ENCODE measurements around the gene DZIP1L. TPM values are rescaled to one million over a fixed set of nuclear protein-coding genes. Genes with fewer than 3 reads are reported as not detected.

DZIP1L gene
- total RNA-seq, 2 experiments from 2014 or later = not detected

DNA sequence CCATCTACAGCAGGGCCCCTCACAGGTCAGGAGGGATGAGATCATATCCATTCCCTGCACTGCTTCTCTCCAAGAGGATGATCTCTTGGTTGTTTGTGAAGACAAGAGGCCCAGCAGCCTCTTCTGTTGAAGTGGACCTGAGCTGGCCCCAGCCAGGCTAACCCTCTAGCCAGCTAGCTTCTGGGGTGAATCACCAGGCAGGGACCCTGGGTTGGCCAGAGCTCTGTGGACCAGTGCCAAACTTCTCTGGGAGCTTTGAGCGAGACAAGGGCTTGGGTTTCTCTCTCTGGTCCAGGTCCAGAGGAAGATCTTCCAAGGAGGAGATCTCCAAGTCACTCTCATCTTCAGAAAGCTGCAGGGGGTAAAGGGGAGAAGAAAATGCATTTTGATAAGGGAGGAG, 52.8 kb downstream of the DZIP1L start:
- no peak overlapping the region for H3K27ac Mint-ChIP-seq
- DNase-seq = no peak
- CTCF ChIA-PET = interaction anchor here (9.5 kb wide), 1 partner anchor 55 kb away, joined by 153 read pairs; the partner anchor contains the start of gene DZIP1L

DNA sequence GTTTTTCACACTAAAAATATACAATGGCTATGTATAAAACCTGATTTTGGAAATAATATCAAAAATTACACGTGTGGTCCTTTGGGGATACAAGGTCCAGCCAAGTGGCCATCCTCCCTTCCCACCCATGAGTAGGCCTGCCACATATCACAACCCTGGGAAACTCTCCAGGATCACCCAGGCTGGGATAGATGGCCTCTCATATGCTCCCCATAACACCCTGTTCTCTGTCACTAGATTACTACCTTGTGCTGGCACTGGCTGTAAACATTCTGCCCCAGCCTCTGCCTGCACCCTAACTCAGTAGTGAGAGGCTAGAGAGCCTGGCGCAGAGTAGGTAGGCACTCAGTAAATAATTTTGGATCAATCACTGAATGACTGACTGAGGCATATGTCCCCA, 53.4 kb downstream of the DZIP1L start:
- no peaks in the 10 kb centered on the region for H3K9me3 Mint-ChIP-seq
- no peak overlapping the region for H3K27ac Mint-ChIP-seq
- DNase-seq = no peak
- no peak overlapping the region for H3K4me3 Mint-ChIP-seq
- intact Hi-C loops (cut with micrococcal nuclease) = loop anchor here (10.0 kb wide), 1 partner anchor 233 kb away; no protein-coding TSS in a partner anchor
- peaks cover 6% of the 10 kb centered on the region for H3K4me1 Mint-ChIP-seq (ENCODE audit: low read depth)
- no peaks in the 10 kb centered on the region for H3K27me3 Mint-ChIP-seq (ENCODE audit: low read depth)
- CTCF ChIA-PET = interaction anchor here (0.6 kb wide), 1 partner anchor 213 kb away, joined by 4 read pairs; no protein-coding TSS in a partner anchor
- no peaks in the 10 kb centered on the region for H3K36me3 Mint-ChIP-seq (ENCODE audit: low read depth)

More for the DNA sequence above, 52.8 kb downstream of the DZIP1L start:
- Mint-ChIP-seq H3K4me1 (ENCODE audit: low read depth) (peaks cover 6% of the 10 kb centered on the region), H3K9me3 (no peaks in the 10 kb centered on the region), H3K36me3 (ENCODE audit: low read depth) (no peaks in the 10 kb centered on the region), H3K4me3 (no peak overlapping the region), H3K27me3 (ENCODE audit: low read depth) (no peaks in the 10 kb centered on the region)
- intact Hi-C loops (cut with micrococcal nuclease) = loop anchor here (10.0 kb wide), 1 partner anchor 232 kb away; no protein-coding TSS in a partner anchor

DNA sequence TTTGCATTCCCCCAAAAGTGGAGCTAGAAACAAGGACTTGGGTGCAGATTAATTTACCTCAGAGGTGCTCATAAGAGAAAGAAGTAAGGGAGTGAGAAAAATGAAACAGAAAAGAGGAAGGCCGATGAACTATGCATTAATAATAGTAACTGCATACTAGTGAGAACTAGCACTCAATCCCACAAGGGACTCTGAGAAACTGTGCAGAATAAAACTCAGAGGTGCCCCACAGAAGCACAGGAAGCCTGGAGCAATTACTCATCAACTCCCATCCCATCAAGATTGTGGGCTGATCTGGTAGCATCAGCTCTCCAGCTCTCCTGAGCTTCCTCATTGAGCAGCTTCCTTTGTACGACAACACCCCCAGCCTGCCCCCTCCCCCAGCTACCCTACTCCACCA, 54.6 kb downstream of the DZIP1L start:
- peaks cover 2% of the 10 kb centered on the region for H3K27me3 Mint-ChIP-seq (ENCODE audit: low read depth)
- no peak for DNase-seq
- CTCF ChIA-PET = interaction anchor here (0.5 to 2.2 kb wide), 4 partner anchors 10 to 87 kb away, joined by 3 to 5 read pairs (median 4); no protein-coding TSS in a partner anchor
- H3K4me1 Mint-ChIP-seq (ENCODE audit: low read depth) = no peaks in the 10 kb centered on the region
- H3K4me3 Mint-ChIP-seq = no peak overlapping the region
- H3K36me3 Mint-ChIP-seq (ENCODE audit: low read depth) = no peaks in the 10 kb centered on the region
- no peaks in the 10 kb centered on the region for H3K9me3 Mint-ChIP-seq
- intact Hi-C loops (cut with micrococcal nuclease) = loop anchor here (10.0 kb wide), 1 partner anchor 234 kb away; no protein-coding TSS in a partner anchor
- H3K27ac Mint-ChIP-seq = no peak overlapping the region

DNA sequence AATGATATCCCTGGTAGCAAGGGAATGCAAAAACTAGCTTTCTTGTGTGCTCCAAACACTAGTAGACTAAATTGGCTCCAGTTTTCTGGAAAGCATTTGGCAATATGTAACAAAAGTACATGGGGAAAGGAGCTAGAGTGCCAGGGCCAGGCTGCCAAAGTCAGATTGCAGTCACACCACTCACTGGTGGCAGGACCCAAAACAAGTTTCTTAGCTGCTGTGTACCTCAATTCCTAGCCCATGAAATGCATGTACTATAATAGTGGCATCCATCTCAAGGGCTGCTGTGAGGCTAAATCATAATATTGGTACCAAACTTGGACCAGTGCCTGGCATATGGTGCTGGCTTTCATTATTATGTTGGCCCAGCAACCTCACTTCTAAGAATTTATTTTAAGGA, 56.1 kb downstream of the DZIP1L start:
- intact Hi-C loops (cut with micrococcal nuclease) = no loop called here
- no peaks in the 10 kb centered on the region for H3K9me3 Mint-ChIP-seq
- no peaks in the 10 kb centered on the region for H3K4me1 Mint-ChIP-seq (ENCODE audit: low read depth)
- no peak overlapping the region for H3K4me3 Mint-ChIP-seq
- no peaks in the 10 kb centered on the region for H3K36me3 Mint-ChIP-seq (ENCODE audit: low read depth)
- no peak for DNase-seq
- no peak overlapping the region for H3K27ac Mint-ChIP-seq
- peaks cover 11% of the 10 kb centered on the region for H3K27me3 Mint-ChIP-seq (ENCODE audit: low read depth)
- CTCF ChIA-PET = interaction anchor here (1.1 to 2.2 kb wide), 2 partner anchors 11 to 59 kb away, joined by 5 read pairs; no protein-coding TSS in a partner anchor

DNA sequence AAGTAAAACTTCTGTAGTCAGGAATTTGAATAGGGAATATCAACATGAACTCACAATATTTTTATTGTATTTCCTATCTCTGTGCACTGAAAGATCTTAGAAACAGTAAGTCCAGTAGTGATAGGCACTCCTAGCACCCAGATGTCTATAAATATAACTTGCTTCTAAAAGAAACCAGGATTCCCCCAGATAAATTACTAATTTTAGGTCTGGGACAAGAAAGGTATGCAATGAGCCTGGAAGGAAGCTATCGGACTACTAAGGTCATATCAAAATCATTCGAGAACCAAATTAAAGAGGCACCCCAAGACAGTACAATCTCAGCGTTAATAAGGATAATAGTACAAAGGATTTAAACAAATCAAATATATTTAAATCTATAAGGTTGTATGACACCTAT, 58.0 kb downstream of the DZIP1L start:
- peaks cover 13% of the 10 kb centered on the region for H3K27me3 Mint-ChIP-seq (ENCODE audit: low read depth)
- no peak for DNase-seq
- H3K4me1 Mint-ChIP-seq (ENCODE audit: low read depth) = no peaks in the 10 kb centered on the region
- intact Hi-C loops (cut with micrococcal nuclease) = no loop called here
- no peak overlapping the region for H3K27ac Mint-ChIP-seq
- no peak overlapping the region for H3K4me3 Mint-ChIP-seq
- CTCF ChIA-PET = interaction anchor here (0.9 kb wide), 1 partner anchor 14 kb away, joined by 4 read pairs; no protein-coding TSS in a partner anchor
- H3K9me3 Mint-ChIP-seq = no peaks in the 10 kb centered on the region
- no peaks in the 10 kb centered on the region for H3K36me3 Mint-ChIP-seq (ENCODE audit: low read depth)

DNA sequence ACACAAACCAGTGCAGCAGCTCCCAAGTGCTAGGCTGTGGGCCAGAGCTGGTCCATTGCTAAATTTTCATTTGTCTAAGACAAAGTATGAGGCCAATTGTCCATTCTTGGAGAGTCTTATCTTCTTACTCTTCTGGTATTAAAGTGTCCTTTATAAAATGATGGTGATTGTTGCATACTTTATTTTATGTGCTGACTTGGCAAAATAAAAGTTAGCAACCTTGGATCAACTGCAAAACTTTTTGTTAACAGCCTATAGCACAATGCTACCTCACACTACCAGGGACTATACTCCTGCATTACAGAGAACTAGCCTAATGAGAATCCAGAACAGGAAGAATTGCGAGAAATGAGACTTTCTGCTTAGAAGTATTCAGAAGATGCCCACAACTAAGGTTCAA, 61.4 kb downstream of the DZIP1L start:
- H3K4me1 Mint-ChIP-seq (ENCODE audit: low read depth) = no peaks in the 10 kb centered on the region
- H3K27ac Mint-ChIP-seq = no peak overlapping the region
- no peaks in the 10 kb centered on the region for H3K36me3 Mint-ChIP-seq (ENCODE audit: low read depth)
- CTCF ChIA-PET = interaction anchor here (0.6 kb wide), 1 partner anchor 35 kb away, joined by 3 read pairs; no protein-coding TSS in a partner anchor
- H3K4me3 Mint-ChIP-seq = no peak overlapping the region
- DNase-seq = no peak
- peaks cover 22% of the 10 kb centered on the region for H3K27me3 Mint-ChIP-seq (ENCODE audit: low read depth)
- no peaks in the 10 kb centered on the region for H3K9me3 Mint-ChIP-seq
- intact Hi-C loops (cut with micrococcal nuclease) = no loop called here

DNA sequence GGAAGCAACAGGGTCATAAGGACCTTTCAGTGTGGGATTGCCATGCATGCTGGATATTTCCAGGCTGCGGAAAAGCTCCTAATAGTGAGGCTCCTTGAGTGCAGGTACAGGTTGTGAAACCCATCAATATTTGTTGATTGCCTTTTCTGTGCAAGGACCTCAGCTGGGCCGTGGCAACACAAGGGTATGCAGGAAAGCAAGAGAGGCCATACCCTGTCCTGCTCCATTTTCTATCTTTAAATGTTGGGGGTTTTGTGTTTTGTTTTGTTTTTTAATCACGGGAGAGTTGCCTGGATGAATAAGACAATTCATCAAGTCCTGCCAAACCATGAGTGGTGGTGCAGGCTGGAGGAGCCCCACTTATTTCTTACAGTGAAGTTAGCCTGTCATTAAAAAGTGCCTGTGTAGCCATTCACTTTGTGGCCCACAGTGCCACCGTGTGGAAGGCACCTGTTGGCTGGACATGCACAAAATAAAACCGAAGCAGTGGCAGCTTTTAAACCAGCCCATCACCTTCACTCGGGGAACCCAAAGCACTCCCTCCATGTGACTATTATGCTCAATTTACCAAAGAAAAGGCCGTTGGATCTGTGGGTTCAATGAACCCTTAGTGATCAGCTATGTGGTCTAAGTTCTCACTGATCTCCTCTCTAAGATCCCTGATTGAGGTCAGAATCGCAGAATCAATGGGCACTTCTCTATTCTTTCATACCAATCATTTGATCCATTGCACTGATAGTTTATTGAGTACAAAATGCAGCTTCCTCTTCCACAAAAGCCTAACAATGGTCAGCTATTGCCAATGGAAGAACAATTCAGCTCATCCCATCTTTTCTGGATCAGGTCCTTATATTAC, 63.2 kb downstream of the DZIP1L start:
- intact Hi-C loops (cut with micrococcal nuclease) = loop anchor here (1.0 kb wide), 1 partner anchor 947 kb away; no protein-coding TSS in a partner anchor
- Mint-ChIP-seq H3K27ac (no peak overlapping the region), H3K4me3 (no peak overlapping the region), H3K4me1 (ENCODE audit: low read depth) (no peaks in the 10 kb centered on the region), H3K27me3 (ENCODE audit: low read depth) (peaks cover 24% of the 10 kb centered on the region), H3K36me3 (ENCODE audit: low read depth) (no peaks in the 10 kb centered on the region), H3K9me3 (no peaks in the 10 kb centered on the region)
- CTCF ChIA-PET = interaction anchor here (0.7 to 1.5 kb wide), 8 partner anchors 8 to 946 kb away, joined by 3 to 5 read pairs (median 4); no protein-coding TSS in a partner anchor
- DNase-seq = peak; percentile 48

DNA sequence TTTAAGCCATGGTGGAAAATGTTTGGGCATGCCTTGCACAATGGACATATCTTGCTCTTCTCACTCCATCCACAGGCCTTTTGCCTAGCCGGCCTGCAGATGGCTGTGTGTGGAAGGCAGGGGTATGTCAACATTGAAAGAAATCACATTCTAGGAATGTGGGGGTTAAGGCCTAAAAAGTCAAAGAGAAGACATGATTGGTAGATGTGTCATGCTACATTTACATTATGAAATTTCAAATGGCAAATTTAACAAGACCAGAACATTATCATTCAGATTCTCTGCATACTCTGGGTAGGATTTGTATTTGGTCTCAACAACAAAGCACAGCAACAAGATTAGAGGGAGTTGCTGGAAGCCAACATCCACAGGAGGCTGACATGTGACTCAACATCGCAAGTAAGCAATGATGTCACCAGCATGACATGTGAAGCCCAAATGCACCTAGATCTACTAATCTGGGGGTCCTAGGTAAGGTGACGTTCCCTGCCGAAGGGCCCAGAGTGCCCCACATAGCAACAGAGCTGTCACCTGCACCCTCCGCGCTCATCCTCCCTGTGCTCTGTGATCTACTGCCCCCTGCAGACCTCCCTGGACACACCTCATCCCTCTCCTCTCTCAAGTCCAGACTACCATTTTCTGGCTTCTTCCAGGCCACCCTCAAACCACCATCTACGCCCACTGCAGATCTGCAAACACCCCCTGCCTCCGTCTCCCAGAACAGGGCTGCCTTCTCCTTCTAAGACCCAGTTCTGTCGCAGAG, 66.1 kb downstream of the DZIP1L start:
- Mint-ChIP-seq H3K9me3 (no peaks in the 10 kb centered on the region), H3K4me3 (no peak overlapping the region), H3K27ac (no peak overlapping the region), H3K27me3 (ENCODE audit: low read depth) (peaks cover 23% of the 10 kb centered on the region), H3K4me1 (ENCODE audit: low read depth) (no peaks in the 10 kb centered on the region), H3K36me3 (ENCODE audit: low read depth) (no peaks in the 10 kb centered on the region)
- no peak for DNase-seq
- intact Hi-C loops (cut with micrococcal nuclease) = no loop called here
- CTCF ChIA-PET = no interaction called here

DNA sequence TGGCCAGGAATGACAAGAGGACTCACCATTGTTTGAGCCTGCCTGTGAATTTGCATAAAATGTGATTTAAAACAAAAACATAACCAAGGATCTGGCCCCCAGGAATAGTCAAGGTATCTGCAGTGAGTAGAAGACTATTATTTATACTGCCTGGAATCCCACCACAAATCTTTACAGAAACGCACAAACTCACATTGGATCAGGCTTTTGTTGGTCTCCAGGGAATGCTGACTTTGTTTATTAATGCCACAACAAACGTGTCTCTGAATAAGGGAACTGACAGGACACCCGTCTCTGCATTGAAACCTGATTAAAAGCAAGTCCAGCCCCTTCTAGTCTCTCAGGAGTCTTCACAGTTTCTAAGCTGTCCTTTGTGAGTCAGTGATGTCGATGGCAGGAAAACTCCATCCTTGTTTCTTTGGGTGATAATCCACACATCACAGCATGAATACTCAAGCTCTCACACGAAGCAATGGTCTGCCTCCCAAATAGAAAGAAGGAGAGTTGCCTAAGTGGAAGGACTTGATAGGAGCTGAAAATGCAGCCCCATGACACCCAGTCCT, 67.7 kb downstream of the DZIP1L start:
- no peaks in the 10 kb centered on the region for H3K36me3 Mint-ChIP-seq (ENCODE audit: low read depth)
- H3K4me1 Mint-ChIP-seq (ENCODE audit: low read depth) = no peaks in the 10 kb centered on the region
- intact Hi-C loops (cut with micrococcal nuclease) = no loop called here

DNA sequence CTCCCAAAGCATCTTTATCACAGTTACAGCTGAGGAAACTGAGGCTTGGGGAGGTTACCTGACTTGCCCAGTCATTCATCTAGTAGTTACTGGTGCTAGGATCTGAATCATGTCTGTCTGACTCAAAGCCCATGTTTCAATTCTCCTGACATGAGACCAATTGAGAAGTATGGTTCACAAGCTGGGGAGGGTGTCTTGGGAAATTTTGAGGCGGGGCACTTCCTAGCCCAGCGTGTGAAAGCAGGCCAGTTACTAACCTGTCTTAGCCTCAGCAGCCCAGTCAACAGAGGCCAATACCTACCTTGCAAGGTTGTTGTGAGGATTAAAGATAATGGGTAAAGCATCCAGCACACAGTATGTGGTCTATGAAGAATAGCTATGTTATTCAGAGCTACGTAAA, 68.5 kb downstream of the DZIP1L start:
- Mint-ChIP-seq H3K9me3 (no peaks in the 10 kb centered on the region), H3K27me3 (ENCODE audit: low read depth) (peaks cover 22% of the 10 kb centered on the region), H3K27ac (no peak overlapping the region), H3K36me3 (ENCODE audit: low read depth) (no peaks in the 10 kb centered on the region), H3K4me1 (ENCODE audit: low read depth) (no peaks in the 10 kb centered on the region), H3K4me3 (no peak overlapping the region)
- CTCF ChIA-PET = no interaction called here
- intact Hi-C loops (cut with micrococcal nuclease) = no loop called here
- DNase-seq = peak; percentile 20

More for the DNA sequence above, 67.7 kb downstream of the DZIP1L start:
- no peak overlapping the region for H3K4me3 Mint-ChIP-seq
- H3K27me3 Mint-ChIP-seq (ENCODE audit: low read depth) = peaks cover 22% of the 10 kb centered on the region
- CTCF ChIA-PET = no interaction called here
- H3K9me3 Mint-ChIP-seq = no peaks in the 10 kb centered on the region
- H3K27ac Mint-ChIP-seq = no peak overlapping the region
- DNase-seq = no peak

DNA sequence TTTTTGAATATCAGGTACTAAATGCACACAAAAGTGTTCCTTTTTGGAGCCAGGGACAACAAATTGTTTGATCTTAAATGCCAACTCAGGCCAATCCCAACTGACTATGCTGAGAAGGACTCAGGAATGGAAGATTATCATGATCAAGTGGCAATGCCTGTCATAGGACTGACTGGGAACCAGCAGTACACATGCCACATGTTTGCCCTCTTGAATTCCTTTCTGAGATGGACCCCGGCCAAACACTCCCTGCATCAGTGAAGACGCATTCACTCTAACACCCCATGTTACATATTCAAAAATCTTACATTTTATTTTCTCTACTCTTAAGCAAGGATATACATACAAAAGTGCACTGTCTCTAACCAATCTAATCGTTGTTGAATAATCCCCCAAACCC, 69.3 kb downstream of the DZIP1L start:
- no peak for DNase-seq
- intact Hi-C loops (cut with micrococcal nuclease) = no loop called here
- H3K27me3 Mint-ChIP-seq (ENCODE audit: low read depth) = peaks cover 16% of the 10 kb centered on the region
- no peak overlapping the region for H3K4me3 Mint-ChIP-seq
- CTCF ChIA-PET = no interaction called here
- H3K36me3 Mint-ChIP-seq (ENCODE audit: low read depth) = no peaks in the 10 kb centered on the region
- H3K9me3 Mint-ChIP-seq = no peaks in the 10 kb centered on the region
- H3K4me1 Mint-ChIP-seq (ENCODE audit: low read depth) = no peaks in the 10 kb centered on the region
- H3K27ac Mint-ChIP-seq = no peak overlapping the region

All from activated naive CD4-positive, alpha-beta T cell treated with anti-CD3 and anti-CD28 coated beads for 36 hours (primary cell).